ENCODE measurements around the gene SLC22A4. TPM values are rescaled to one million over a fixed set of nuclear protein-coding genes. Genes with fewer than 3 reads are reported as not detected.

SLC22A4 gene
- polyA plus RNA-seq, 1 donor (not counting 4 experiments of a cell fraction or from before 2014, with no cell fraction given): 1.4 TPM

DNA sequence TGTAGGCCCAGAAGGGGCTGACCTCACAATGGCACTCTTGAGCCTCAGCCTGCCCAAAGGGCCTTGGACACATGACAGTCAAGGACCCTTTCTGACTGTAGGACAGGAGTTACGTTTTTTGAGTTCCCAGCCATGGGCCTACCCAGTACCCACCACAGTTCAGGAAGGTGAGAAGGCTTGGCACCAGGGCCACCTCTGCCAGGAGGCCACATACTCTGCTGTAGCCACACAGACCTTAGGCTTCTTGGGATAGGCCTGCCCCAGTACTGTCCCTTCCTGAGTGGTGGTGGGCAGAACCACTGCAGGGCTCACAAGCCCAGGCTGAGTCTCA is 23.9 kb upstream of the SLC22A4 start:
- Histone ChIP-seq H3K27me3 (ENCODE audit: control insufficient read depth, extremely low read depth, insufficient read depth, low read length) (no peaks in the 10 kb centered on the region), H3K79me2 (ENCODE audit: control insufficient read depth, insufficient read depth, low read length) (no peaks in the 10 kb centered on the region), H3K27ac (ENCODE audit: control insufficient read depth, insufficient read depth, low read length) (no peak overlapping the region), H2AFZ (ENCODE audit: control insufficient read depth, low read length) (no peak overlapping the region), H3K4me3 (ENCODE audit: control insufficient read depth in 2 of 3, extremely low read depth in 1 of 3, insufficient read depth in 2 of 3, low read depth in 1 of 3, low read length in 3 of 3) (no peak overlapping the region), H3K9ac (ENCODE audit: control insufficient read depth, extremely low read depth, insufficient read depth, low read length) (no peak overlapping the region), H3K4me2 (ENCODE audit: control insufficient read depth, extremely low read depth, insufficient read depth, low read depth, low read length) (no peak overlapping the region), H3K36me3 (ENCODE audit: control insufficient read depth in 2 of 2, extremely low read depth in 1 of 2, insufficient read depth in 2 of 2, low read length in 2 of 2) (peaks cover 33 to 53% of the 10 kb centered on the region in 2 experiments), H3K9me3 (ENCODE audit: control insufficient read depth, low read depth, low read length) (no peaks in the 10 kb centered on the region), H3K9me1 (ENCODE audit: control insufficient read depth, extremely low read depth, insufficient read depth, low read length) (peaks cover 5% of the 10 kb centered on the region), H4K20me1 (ENCODE audit: control insufficient read depth, extremely low read depth, insufficient read depth, low read length) (peaks cover 2% of the 10 kb centered on the region), H3K4me1 (ENCODE audit: control insufficient read depth, extremely low read depth, insufficient read depth, low read length) (peaks cover 28% of the 10 kb centered on the region)
- dilution Hi-C loops (cut with MboI; ENCODE audit: extremely low pct_ligation_motif_present, low sequenced_read_pairs): no loop called here
- TF ChIP-seq, protein P1, sequence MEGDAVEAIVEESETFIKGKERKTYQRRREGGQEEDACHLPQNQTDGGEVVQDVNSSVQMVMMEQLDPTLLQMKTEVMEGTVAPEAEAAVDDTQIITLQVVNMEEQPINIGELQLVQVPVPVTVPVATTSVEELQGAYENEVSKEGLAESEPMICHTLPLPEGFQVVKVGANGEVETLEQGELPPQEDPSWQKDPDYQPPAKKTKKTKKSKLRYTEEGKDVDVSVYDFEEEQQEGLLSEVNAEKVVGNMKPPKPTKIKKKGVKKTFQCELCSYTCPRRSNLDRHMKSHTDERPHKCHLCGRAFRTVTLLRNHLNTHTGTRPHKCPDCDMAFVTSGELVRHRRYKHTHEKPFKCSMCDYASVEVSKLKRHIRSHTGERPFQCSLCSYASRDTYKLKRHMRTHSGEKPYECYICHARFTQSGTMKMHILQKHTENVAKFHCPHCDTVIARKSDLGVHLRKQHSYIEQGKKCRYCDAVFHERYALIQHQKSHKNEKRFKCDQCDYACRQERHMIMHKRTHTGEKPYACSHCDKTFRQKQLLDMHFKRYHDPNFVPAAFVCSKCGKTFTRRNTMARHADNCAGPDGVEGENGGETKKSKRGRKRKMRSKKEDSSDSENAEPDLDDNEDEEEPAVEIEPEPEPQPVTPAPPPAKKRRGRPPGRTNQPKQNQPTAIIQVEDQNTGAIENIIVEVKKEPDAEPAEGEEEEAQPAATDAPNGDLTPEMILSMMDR (optimal IDR thresholded peaks at IDR 0.05 in 1 of 3, IDR thresholded peaks at IDR 0.05 in 1 of 3, conservative IDR thresholded peaks at IDR 0.05 in 1 of 3; ENCODE audit: extremely low read depth in 1 of 3, insufficient read depth in 2 of 3, low read length in 3 of 3): no peak
- TF ChIP-seq EZH2 (IDR thresholded peaks at IDR 0.05; ENCODE audit: low read length): no peak
- DNase-seq (ENCODE audit: low read depth, low spot score) (no peak), FAIRE-seq (no peak)

DNA sequence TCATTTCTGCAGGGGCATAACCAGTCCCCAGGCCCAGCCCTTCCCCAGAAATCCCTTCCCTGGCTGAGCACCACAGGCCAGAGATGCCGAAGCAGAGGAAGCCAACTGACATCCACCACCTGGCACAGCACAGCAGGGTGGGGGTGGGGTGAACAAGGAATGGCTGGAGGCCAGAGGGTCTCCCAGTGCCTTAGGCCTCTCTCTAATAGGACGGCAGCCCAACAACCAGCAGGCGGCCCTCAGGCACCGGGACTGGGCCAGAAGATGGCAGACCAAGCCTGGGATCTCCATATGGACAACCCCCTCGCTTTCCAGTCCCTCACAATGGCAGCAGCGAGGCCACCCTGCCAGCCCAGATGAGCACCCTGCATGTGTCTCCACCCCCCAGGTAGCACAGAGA is 23.5 kb upstream of the SLC22A4 start:
- Histone ChIP-seq H4K20me1 (ENCODE audit: control insufficient read depth, extremely low read depth, insufficient read depth, low read length) (peaks cover 2% of the 10 kb centered on the region), H3K27me3 (ENCODE audit: control insufficient read depth, extremely low read depth, insufficient read depth, low read length) (no peaks in the 10 kb centered on the region), H3K9ac (ENCODE audit: control insufficient read depth, extremely low read depth, insufficient read depth, low read length) (no peak overlapping the region), H3K4me1 (ENCODE audit: control insufficient read depth, extremely low read depth, insufficient read depth, low read length) (peaks cover 24% of the 10 kb centered on the region), H3K36me3 (ENCODE audit: control insufficient read depth in 2 of 2, extremely low read depth in 1 of 2, insufficient read depth in 2 of 2, low read length in 2 of 2) (peaks cover 33 to 53% of the 10 kb centered on the region in 2 experiments), H3K79me2 (ENCODE audit: control insufficient read depth, insufficient read depth, low read length) (no peaks in the 10 kb centered on the region), H3K4me2 (ENCODE audit: control insufficient read depth, extremely low read depth, insufficient read depth, low read depth, low read length) (no peak overlapping the region), H3K9me1 (ENCODE audit: control insufficient read depth, extremely low read depth, insufficient read depth, low read length) (peaks cover 5% of the 10 kb centered on the region), H2AFZ (ENCODE audit: control insufficient read depth, low read length) (no peak overlapping the region), H3K27ac (ENCODE audit: control insufficient read depth, insufficient read depth, low read length) (no peak overlapping the region), H3K9me3 (ENCODE audit: control insufficient read depth, low read depth, low read length) (no peaks in the 10 kb centered on the region), H3K4me3 (ENCODE audit: control insufficient read depth in 2 of 3, extremely low read depth in 1 of 3, insufficient read depth in 2 of 3, low read depth in 1 of 3, low read length in 3 of 3) (no peak overlapping the region)
- TF ChIP-seq EZH2 (IDR thresholded peaks at IDR 0.05; ENCODE audit: low read length): no peak
- FAIRE-seq (no peak), DNase-seq (ENCODE audit: low read depth, low spot score) (no peak)
- dilution Hi-C loops (cut with MboI; ENCODE audit: extremely low pct_ligation_motif_present, low sequenced_read_pairs): no loop called here
